Measurements from ENCODE around the gene SYNCRIP. TPM values are rescaled to one million over a fixed set of nuclear protein-coding genes. Genes with fewer than 3 reads are reported as not detected.
"Not testable (repeated sequence)": the region's sequence is repeated elsewhere in the genome, so short reads cannot be mapped to it uniquely, and the experiment has no call there.

The SYNCRIP gene
- total and polyA plus RNA-seq, 5 donors from 2014 or later = 56.4 to 82.3 (median 73.4) TPM

GRCh38 chr6:85579581-85579980 is 63.1 kb downstream of the SYNCRIP start:
- peaks cover 29 to 51% (median 38%) of the 10 kb centered on the region in 4 donors for H3K4me1 Mint-ChIP-seq

DNA sequence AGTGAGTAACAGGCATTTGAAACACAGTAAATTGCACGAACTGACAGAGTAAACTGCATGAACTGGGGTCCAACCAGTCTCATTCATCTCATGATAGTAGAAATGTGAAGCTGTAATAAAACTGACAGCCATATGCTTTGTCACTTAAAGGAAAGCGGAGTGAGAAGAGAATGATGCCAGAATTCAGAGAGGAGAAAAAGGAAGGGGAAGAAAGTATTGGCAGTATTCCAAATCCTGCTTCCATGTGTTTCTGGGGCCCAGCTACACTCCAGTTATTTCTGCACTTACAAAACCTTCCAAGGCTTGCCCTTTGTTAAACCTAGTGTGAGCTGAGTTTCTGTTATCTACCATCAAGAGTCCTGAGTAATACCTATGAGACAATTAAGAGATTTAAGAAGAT is 66.2 kb downstream of the SYNCRIP start:
- ATAC-seq (ENCODE audit: low read depth in 2 of 2) = no peak
- Histone ChIP-seq H3K9me3 (ENCODE audit: control insufficient read depth in 2 of 2, low read length in 2 of 2) (no peaks in the 10 kb centered on the region), H3K4me1 (ENCODE audit: control insufficient read depth, insufficient read depth, low read length, poor library complexity, severe bottlenecking) (no peaks in the 10 kb centered on the region), H3K4me3 (ENCODE audit: low read depth, low read length) (no peak overlapping the region), H3K27ac (ENCODE audit: insufficient read depth, low read length, poor library complexity, severe bottlenecking) (no peak overlapping the region), H3K36me3 (ENCODE audit: control insufficient read depth, insufficient read depth, low read length) (peaks cover 13% of the 10 kb centered on the region), H3K27me3 (ENCODE audit: control insufficient read depth, insufficient read depth, low read length) (no peaks in the 10 kb centered on the region)
- Mint-ChIP-seq H3K9me3 (peaks cover 0 to 4% (median 0%) of the 10 kb centered on the region in 7 donors), H3K36me3 (peaks cover 15% of the 10 kb centered on the region), H3K27me3 (no peaks in the 10 kb centered on the region), H3K4me3 (no peak overlapping the region), H3K4me1 (peaks cover 18 to 36% (median 24%) of the 10 kb centered on the region in 4 donors), H3K27ac (no peak overlapping the region)
- DNase-seq = no peak

More at GRCh38 chr6:85579581-85579980, 63.1 kb downstream of the SYNCRIP start:
- DNase-seq (no peak), ATAC-seq (ENCODE audit: low read depth in 2 of 2) (no peak)
- Histone ChIP-seq H3K9me3 (ENCODE audit: control insufficient read depth in 2 of 2, low read length in 2 of 2) (peaks cover 8 to 14% of the 10 kb centered on the region in 2 experiments), H3K4me1 (ENCODE audit: control insufficient read depth, insufficient read depth, low read length, poor library complexity, severe bottlenecking) (no peaks in the 10 kb centered on the region), H3K27ac (ENCODE audit: insufficient read depth, low read length, poor library complexity, severe bottlenecking) (no peak overlapping the region), H3K4me3 (ENCODE audit: low read depth, low read length) (no peak overlapping the region), H3K27me3 (ENCODE audit: control insufficient read depth, insufficient read depth, low read length) (no peaks in the 10 kb centered on the region), H3K36me3 (ENCODE audit: control insufficient read depth, insufficient read depth, low read length) (peaks cover 5% of the 10 kb centered on the region)
- Mint-ChIP-seq H3K27ac (peak overlapping the region in 2 of 3 donors; percentile 19 to 42), H3K9me3 (peaks cover 0 to 32% (median 14%) of the 10 kb centered on the region in 7 donors), H3K36me3 (peaks cover 30% of the 10 kb centered on the region), H3K4me3 (no peak overlapping the region), H3K27me3 (no peaks in the 10 kb centered on the region)

DNA sequence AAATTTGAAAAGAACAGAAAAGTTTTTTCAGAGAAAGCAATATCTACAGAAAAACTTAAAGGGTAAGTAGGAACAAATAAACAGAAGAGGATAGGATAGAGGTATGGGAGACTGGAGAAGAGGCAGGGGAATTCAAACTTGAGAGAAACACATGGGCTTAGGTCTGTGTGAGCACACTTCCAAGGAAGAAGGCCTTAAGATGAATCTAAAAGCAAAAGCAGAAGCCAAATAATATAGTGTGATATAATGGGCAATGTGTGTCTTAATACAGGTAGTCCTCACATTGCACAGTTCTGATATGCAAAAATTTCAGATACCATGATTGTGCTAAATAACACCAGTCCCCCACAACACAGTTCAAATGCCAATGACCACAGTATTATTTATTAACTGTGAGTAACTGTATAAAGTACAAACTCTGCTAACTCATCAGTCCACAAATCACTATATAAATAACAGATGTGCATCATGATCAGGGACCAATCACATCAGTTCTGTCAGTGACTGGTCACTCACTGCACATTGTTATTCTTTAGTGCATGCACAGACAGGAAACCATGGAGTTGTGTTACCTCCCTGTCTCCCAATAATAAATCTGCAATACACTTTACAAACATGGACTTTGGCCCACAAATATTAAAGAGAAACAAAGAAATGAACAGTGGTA is 67.6 kb downstream of the SYNCRIP start:
- peak overlapping the region in 2 of 3 donors; percentile 18 to 35 for H3K27ac Mint-ChIP-seq
- no peaks in the 10 kb centered on the region for H3K9me3 ChIP-seq (ENCODE audit: control insufficient read depth in 2 of 2, low read length in 2 of 2)
- H3K4me1 Mint-ChIP-seq = peaks cover 15 to 22% (median 18%) of the 10 kb centered on the region in 4 donors
- H3K4me1 ChIP-seq (ENCODE audit: control insufficient read depth, insufficient read depth, low read length, poor library complexity, severe bottlenecking) = no peaks in the 10 kb centered on the region
- ATAC-seq (ENCODE audit: low read depth in 2 of 2) (no peak), DNase-seq (no peak)
- no peaks in the 10 kb centered on the region for H3K27me3 ChIP-seq (ENCODE audit: control insufficient read depth, insufficient read depth, low read length)
- no peak overlapping the region for H3K4me3 Mint-ChIP-seq
- H3K36me3 Mint-ChIP-seq = peaks cover 10% of the 10 kb centered on the region
- no peak overlapping the region for H3K27ac ChIP-seq (ENCODE audit: insufficient read depth, low read length, poor library complexity, severe bottlenecking)
- H3K4me3 ChIP-seq (ENCODE audit: low read depth, low read length) = no peak overlapping the region
- no peaks in the 10 kb centered on the region for H3K9me3 Mint-ChIP-seq
- no peaks in the 10 kb centered on the region for H3K27me3 Mint-ChIP-seq
- peaks cover 18% of the 10 kb centered on the region for H3K36me3 ChIP-seq (ENCODE audit: control insufficient read depth, insufficient read depth, low read length)

DNA sequence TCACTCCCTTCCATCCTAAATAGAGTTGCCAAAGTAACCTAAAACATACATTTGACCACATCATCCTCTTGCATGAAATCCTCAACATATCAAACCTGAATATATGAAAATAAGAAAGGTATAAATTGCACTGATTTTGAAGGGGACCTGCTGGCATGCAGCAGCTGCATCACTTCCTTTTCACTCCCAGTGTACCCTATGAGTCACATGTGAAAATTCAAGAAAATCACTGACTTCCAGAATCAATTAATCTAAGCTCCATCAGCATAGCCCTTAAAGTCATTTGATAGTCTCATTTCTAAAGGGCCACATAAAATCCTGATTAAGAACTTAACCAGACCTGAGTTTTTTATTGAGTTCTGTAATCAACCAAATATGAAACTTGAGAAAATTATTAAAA is 73.4 kb downstream of the SYNCRIP start:
- H3K4me1 Mint-ChIP-seq = peaks cover 4 to 10% (median 7%) of the 10 kb centered on the region in 4 donors
- peaks cover 41% of the 10 kb centered on the region for H3K36me3 ChIP-seq (ENCODE audit: control insufficient read depth, insufficient read depth, low read length)
- DNase-seq (no peak), ATAC-seq (ENCODE audit: low read depth in 2 of 2) (no peak)
- no peak overlapping the region for H3K27ac Mint-ChIP-seq
- H3K9me3 Mint-ChIP-seq = peaks cover 0 to under 1% (median 0%) of the 10 kb centered on the region in 7 donors
- H3K27me3 Mint-ChIP-seq = no peaks in the 10 kb centered on the region
- no peaks in the 10 kb centered on the region for H3K9me3 ChIP-seq (ENCODE audit: control insufficient read depth in 2 of 2, low read length in 2 of 2)
- H3K27me3 ChIP-seq (ENCODE audit: control insufficient read depth, insufficient read depth, low read length) = no peaks in the 10 kb centered on the region
- H3K4me3 ChIP-seq (ENCODE audit: low read depth, low read length) = no peak overlapping the region
- no peak overlapping the region for H3K27ac ChIP-seq (ENCODE audit: insufficient read depth, low read length, poor library complexity, severe bottlenecking)
- no peaks in the 10 kb centered on the region for H3K4me1 ChIP-seq (ENCODE audit: control insufficient read depth, insufficient read depth, low read length, poor library complexity, severe bottlenecking)
- H3K36me3 Mint-ChIP-seq = peaks cover 39% of the 10 kb centered on the region
- no peak overlapping the region for H3K4me3 Mint-ChIP-seq

DNA sequence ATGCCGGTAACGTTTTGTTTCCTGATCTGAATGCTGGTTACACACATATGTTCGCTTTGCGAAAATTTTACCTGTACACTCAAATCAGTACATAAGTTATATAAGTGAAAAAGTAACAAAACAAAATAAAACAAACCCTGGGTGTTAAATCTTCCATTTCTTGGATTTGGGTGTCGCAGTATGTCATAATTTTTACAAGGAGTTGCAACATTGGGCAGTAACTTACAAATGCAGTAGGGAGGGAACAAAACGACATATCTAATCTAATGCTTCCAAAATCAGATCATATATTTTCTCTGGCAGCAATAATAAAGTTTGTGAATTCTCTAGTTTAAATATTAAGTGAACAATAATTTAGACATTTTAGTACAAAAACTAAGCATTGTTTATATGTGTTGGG is 74.3 kb downstream of the SYNCRIP start:
- H3K36me3 ChIP-seq (ENCODE audit: control insufficient read depth, insufficient read depth, low read length) = peaks cover 42% of the 10 kb centered on the region
- H3K4me1 ChIP-seq (ENCODE audit: control insufficient read depth, insufficient read depth, low read length, poor library complexity, severe bottlenecking) = no peaks in the 10 kb centered on the region
- DNase-seq (no peak), ATAC-seq (ENCODE audit: low read depth in 2 of 2) (no peak)
- Mint-ChIP-seq H3K36me3 (peaks cover 45% of the 10 kb centered on the region), H3K27ac (no peak overlapping the region), H3K27me3 (no peaks in the 10 kb centered on the region), H3K4me1 (peaks cover 4 to 10% (median 7%) of the 10 kb centered on the region in 4 donors), H3K9me3 (peaks cover 0 to 1% (median 0%) of the 10 kb centered on the region in 7 donors), H3K4me3 (no peak overlapping the region)
- H3K27me3 ChIP-seq (ENCODE audit: control insufficient read depth, insufficient read depth, low read length) = no peaks in the 10 kb centered on the region
- H3K9me3 ChIP-seq (ENCODE audit: control insufficient read depth in 2 of 2, low read length in 2 of 2) = no peaks in the 10 kb centered on the region
- H3K4me3 ChIP-seq (ENCODE audit: low read depth, low read length) = no peak overlapping the region
- H3K27ac ChIP-seq (ENCODE audit: insufficient read depth, low read length, poor library complexity, severe bottlenecking) = no peak overlapping the region

DNA sequence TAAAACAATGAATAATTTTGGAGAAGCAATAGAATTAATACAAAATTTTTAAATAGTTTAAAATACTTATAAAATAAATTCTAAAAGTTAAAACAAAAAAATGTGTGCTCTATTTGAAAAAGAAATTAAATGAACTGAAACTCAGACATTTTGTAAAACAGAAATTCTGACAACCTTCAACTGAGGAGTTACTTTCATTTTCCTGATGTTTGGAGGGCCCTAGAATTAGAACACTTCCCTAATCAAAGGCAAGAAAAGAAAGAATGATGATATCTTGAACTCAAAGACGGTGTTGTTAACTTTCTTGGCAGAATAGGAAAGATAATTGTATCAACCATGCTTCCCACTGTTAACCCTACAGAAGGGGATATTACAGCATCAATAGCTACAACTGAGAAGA is 77.0 kb downstream of the SYNCRIP start:
- H3K9me3 ChIP-seq (ENCODE audit: control insufficient read depth in 2 of 2, low read length in 2 of 2) = no peaks in the 10 kb centered on the region
- H3K27me3 ChIP-seq (ENCODE audit: control insufficient read depth, insufficient read depth, low read length) = no peaks in the 10 kb centered on the region
- Mint-ChIP-seq H3K36me3 (peaks cover 49% of the 10 kb centered on the region), H3K27ac (peak overlapping the region in 1 of 3 donors; percentile 52), H3K9me3 (peaks cover 0 to 1% (median 0%) of the 10 kb centered on the region in 7 donors), H3K4me1 (peaks cover 4 to 10% (median 7%) of the 10 kb centered on the region in 4 donors), H3K4me3 (no peak overlapping the region), H3K27me3 (no peaks in the 10 kb centered on the region)
- no peaks in the 10 kb centered on the region for H3K4me1 ChIP-seq (ENCODE audit: control insufficient read depth, insufficient read depth, low read length, poor library complexity, severe bottlenecking)
- no peak for DNase-seq
- peaks cover 39% of the 10 kb centered on the region for H3K36me3 ChIP-seq (ENCODE audit: control insufficient read depth, insufficient read depth, low read length)
- H3K4me3 ChIP-seq (ENCODE audit: low read depth, low read length) = no peak overlapping the region
- ATAC-seq (ENCODE audit: low read depth in 2 of 2) = no peak
- H3K27ac ChIP-seq (ENCODE audit: insufficient read depth, low read length, poor library complexity, severe bottlenecking) = no peak overlapping the region

- not testable (repeated sequence) for H3K4me3 ChIP-seq (ENCODE audit: low read depth, low read length); H3K27me3 ChIP-seq (ENCODE audit: control insufficient read depth, insufficient read depth, low read length); H3K4me1 ChIP-seq (ENCODE audit: control insufficient read depth, insufficient read depth, low read length, poor library complexity, severe bottlenecking); H3K27ac ChIP-seq (ENCODE audit: insufficient read depth, low read length, poor library complexity, severe bottlenecking); ATAC-seq (ENCODE audit: low read depth in 2 of 2); DNase-seq; H3K9me3 Mint-ChIP-seq; H3K4me3 Mint-ChIP-seq; H3K9me3 ChIP-seq (ENCODE audit: control insufficient read depth in 2 of 2, low read length in 2 of 2); H3K27ac Mint-ChIP-seq; H3K27me3 Mint-ChIP-seq
- Mint-ChIP-seq H3K36me3 (peaks cover 51% of the 10 kb centered on the region), H3K4me1 (peaks cover 2 to 15% (median 4%) of the 10 kb centered on the region in 4 donors)
- peaks cover 33% of the 10 kb centered on the region for H3K36me3 ChIP-seq (ENCODE audit: control insufficient read depth, insufficient read depth, low read length)
Measured at GRCh38 chr6:85564223-85564622, 78.5 kb downstream of the SYNCRIP start.

Data from CD4-positive, CD25-positive, alpha-beta regulatory T cell (primary cell).